ENCODE measurements around the gene GUCD1.

The GUCD1 gene

GRCh38 chr22:24501301-24502005 is 53.5 kb downstream of the GUCD1 start:
- DNase-seq = no peak

- DNase-seq = no peak
Measured at GRCh38 chr22:24500277-24500820, 54.6 kb downstream of the GUCD1 start.

GRCh38 chr22:24499706-24500276 is 55.1 kb downstream of the GUCD1 start:
- no peak for DNase-seq

- no peak for DNase-seq
Measured at GRCh38 chr22:24498824-24499223, 56.1 kb downstream of the GUCD1 start.

- DNase-seq = no peak
Measured at GRCh38 chr22:24497841-24498258, 57.1 kb downstream of the GUCD1 start.

- DNase-seq = no peak
Measured at GRCh38 chr22:24496661-24497060, 58.3 kb downstream of the GUCD1 start.

- no peak for DNase-seq
Measured at GRCh38 chr22:24496234-24496633, 58.7 kb downstream of the GUCD1 start.

GRCh38 chr22:24495365-24495675 is 59.6 kb downstream of the GUCD1 start:
- no peak for DNase-seq

- DNase-seq = no peak
Measured at GRCh38 chr22:24494528-24495364, 60.2 kb downstream of the GUCD1 start, which contains the start of gene UPB1. Gene UPB1 (plus strand): TSS chr22:24495332. CDS start chr22:24495404, 72 bp downstream.

GRCh38 chr22:24494167-24494527 is 60.8 kb downstream of the GUCD1 start:
- no peak for DNase-seq

- DNase-seq = no peak
Measured at GRCh38 chr22:24492391-24492790, 62.5 kb downstream of the GUCD1 start.
